Kidney (tissue), 14 donors: ENCODE measurements around the gene IPO8. TPM values are rescaled to one million over a fixed set of nuclear protein-coding genes. Genes with fewer than 3 reads are reported as not detected.

Experiments
- DNase-seq, 5 donors: peaks; one replicate each; pipeline ENCODE4 v3.0.0-alpha.2; 2013 to 2020
- FAIRE-seq: peaks from 2 replicates; lab custom pipeline; 2012; peaks lifted over from hg19 to GRCh38; lab: Jason Lieb, UNC
- H3K27ac ChIP-seq, 2 donors: one replicate each; pipeline ENCODE4 v1.7.0; 2013; ENCODE audit warnings: low read depth in 2 of 2, low read length in 2 of 2, inconsistent platforms in 1 of 2
- H3K27me3 ChIP-seq: one replicate; pipeline ENCODE4 v1.7.1; 2013; ENCODE audit warnings: low read length, inconsistent platforms; ENCODE audit not compliant: control insufficient read depth, insufficient read depth
- H3K36me3 ChIP-seq, 3 donors: one replicate each; pipeline versions ENCODE4 v1.7.0 to v1.7.1; 2013; ENCODE audit warnings: low read length in 3 of 3, control low read depth in 1 of 3, inconsistent platforms in 1 of 3; ENCODE audit not compliant: insufficient read depth in 3 of 3, control insufficient read depth in 2 of 3
- H3K4me1 ChIP-seq, 3 donors: one replicate each; pipeline versions ENCODE4 v1.7.0 to v1.7.1; 2013; ENCODE audit warnings: low read length in 3 of 3, inconsistent platforms in 1 of 3, low read depth in 1 of 3; ENCODE audit not compliant: control insufficient read depth in 2 of 3, insufficient read depth in 2 of 3
- H3K4me3 ChIP-seq, 3 donors: one replicate each; pipeline versions ENCODE4 v1.7.0 to v1.8.1; 2013; ENCODE audit warnings: low read length in 3 of 3, control low read depth in 1 of 3, inconsistent platforms in 1 of 3
- H3K9ac ChIP-seq, 3 donors: one replicate each; pipeline versions ENCODE4 v1.7.0 to v1.7.1; 2013; ENCODE audit warnings: low read length in 3 of 3, control low read depth in 1 of 3, inconsistent platforms in 1 of 3
- H3K9me3 ChIP-seq, 3 donors: one replicate each; pipeline versions ENCODE4 v1.7.0 to v1.7.1; 2013; ENCODE audit warnings: low read length in 3 of 3, control low read depth in 1 of 3, inconsistent platforms in 1 of 3; ENCODE audit not compliant: control insufficient read depth in 2 of 3, insufficient read depth in 1 of 3
- intact Hi-C: fragments of 100-400 bp; cut with DNase I; formaldehyde crosslinking; loops from one replicate; pipeline ENCODE4 v1.11.1; 2022
- polyA plus RNA-seq: library from polyadenylated mRNA; stranded (reverse); fragments of 350-450 nt; fragmentation: Illumina TruSeq; extraction: RNeasy Lipid Tissue Mini Kit (QIAGEN cat#74804); gene quantifications from one replicate; pipeline ENCODE4 v1.2.3, GENCODE V29; 2014; ENCODE audit warnings: low read depth, low replicate concordance; ENCODE audit not compliant: insufficient read depth
- total RNA-seq: library from RNA; stranded (reverse); fragmentation: NEBNext Ultra II Directional; extraction: Animal tissue kit (Norgen Biotek cat#: 25700); gene quantifications from one replicate; pipeline ENCODE4 v1.2.1, GENCODE V29; 2021
- TF ChIP-seq, protein P1 (sequence below): IDR thresholded peaks from 3 replicates; pipeline ENCODE4 v1.5.1; 2012; ENCODE audit warnings: mild to moderate bottlenecking, moderate library complexity, borderline replicate concordance; ENCODE audit not compliant: insufficient read depth; ENCODE audit errors: extremely low read depth
- donor health status: control.
- donor health status: control.
- donor health status: control.
- donor health status: control.
- donor health status: control.
- donor health status: DM: yes; HTN: yes; CAD: no.
- donor health status: Normal renal cell carcinoma (clear cell type).

IPO8 gene
- total and polyA plus RNA-seq, 2 donors from 2014 or later, result 19.5 to 63.3 TPM

- Histone ChIP-seq H3K36me3 (peaks cover under 1 to 12% (median 2%) of the 10 kb centered on the region in 3 donors), H3K27me3 (no peaks in the 10 kb centered on the region), H3K4me3 (no peak overlapping the region), H3K27ac (no peak overlapping the region), H3K4me1 (no peaks in the 10 kb centered on the region), H3K9ac (no peak overlapping the region), H3K9me3 (no peaks in the 10 kb centered on the region)
- FAIRE-seq, result no peak
- TF ChIP-seq, protein P1, sequence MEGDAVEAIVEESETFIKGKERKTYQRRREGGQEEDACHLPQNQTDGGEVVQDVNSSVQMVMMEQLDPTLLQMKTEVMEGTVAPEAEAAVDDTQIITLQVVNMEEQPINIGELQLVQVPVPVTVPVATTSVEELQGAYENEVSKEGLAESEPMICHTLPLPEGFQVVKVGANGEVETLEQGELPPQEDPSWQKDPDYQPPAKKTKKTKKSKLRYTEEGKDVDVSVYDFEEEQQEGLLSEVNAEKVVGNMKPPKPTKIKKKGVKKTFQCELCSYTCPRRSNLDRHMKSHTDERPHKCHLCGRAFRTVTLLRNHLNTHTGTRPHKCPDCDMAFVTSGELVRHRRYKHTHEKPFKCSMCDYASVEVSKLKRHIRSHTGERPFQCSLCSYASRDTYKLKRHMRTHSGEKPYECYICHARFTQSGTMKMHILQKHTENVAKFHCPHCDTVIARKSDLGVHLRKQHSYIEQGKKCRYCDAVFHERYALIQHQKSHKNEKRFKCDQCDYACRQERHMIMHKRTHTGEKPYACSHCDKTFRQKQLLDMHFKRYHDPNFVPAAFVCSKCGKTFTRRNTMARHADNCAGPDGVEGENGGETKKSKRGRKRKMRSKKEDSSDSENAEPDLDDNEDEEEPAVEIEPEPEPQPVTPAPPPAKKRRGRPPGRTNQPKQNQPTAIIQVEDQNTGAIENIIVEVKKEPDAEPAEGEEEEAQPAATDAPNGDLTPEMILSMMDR, result no peak
- intact Hi-C loops, result no loop called here
- DNase-seq, result no peak
These were observed 43.5 kb downstream of the IPO8 start for GRCh38 chr12:30652034-30652696.

DNA sequence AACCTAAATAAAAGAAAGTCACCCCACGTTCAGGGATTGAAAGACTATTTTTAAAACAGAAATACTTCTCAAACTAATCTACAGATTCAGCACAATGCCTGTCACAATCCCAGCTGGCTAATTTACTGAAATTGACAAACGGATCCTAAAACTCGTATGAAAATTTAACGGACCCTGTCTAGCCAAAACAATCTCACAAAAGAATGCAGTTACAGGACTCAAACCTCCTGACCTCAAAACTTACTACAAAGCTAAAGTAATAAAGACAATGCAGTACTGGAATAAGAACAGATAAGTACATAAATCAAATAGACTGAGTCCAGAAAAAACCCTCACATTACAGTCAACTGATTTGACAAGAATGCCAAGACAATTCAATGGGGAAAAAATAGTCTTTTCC, 48.8 kb downstream of the IPO8 start:
- Histone ChIP-seq H3K4me3 (no peak overlapping the region), H3K4me1 (no peaks in the 10 kb centered on the region), H3K27me3 (no peaks in the 10 kb centered on the region), H3K27ac (no peak overlapping the region), H3K36me3 (peaks cover 0 to 12% (median 2%) of the 10 kb centered on the region in 3 donors), H3K9me3 (no peaks in the 10 kb centered on the region), H3K9ac (no peak overlapping the region)
- TF ChIP-seq, protein P1, result no peak
- DNase-seq, result peak in 2 of 5 donors; percentile 8 to 18
- FAIRE-seq, result no peak
- intact Hi-C loops, result no loop called here

DNA sequence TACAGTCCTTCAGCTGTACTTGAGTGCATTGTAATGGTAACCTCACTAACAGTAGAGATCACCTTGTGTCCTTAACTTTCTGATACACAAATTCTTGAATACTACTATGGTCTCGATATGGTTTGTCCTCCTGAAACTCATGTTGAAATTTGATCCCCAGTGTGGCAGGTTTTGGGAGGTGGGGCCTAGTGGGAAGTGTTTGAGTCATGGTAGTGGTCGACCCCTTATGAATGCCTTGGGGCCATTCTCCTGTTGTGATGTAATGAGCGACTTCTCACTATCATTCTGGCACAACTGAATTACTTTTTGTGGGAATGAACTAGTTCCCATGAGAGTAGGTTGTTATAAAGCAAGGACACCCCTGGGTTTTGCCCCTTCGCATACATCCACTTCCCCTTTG, 52.3 kb downstream of the IPO8 start:
- Histone ChIP-seq H3K9ac (no peak overlapping the region), H3K4me1 (no peaks in the 10 kb centered on the region), H3K36me3 (peaks cover 2 to 12% (median 3%) of the 10 kb centered on the region in 3 donors), H3K4me3 (no peak overlapping the region), H3K9me3 (no peaks in the 10 kb centered on the region), H3K27ac (no peak overlapping the region), H3K27me3 (no peaks in the 10 kb centered on the region)
- TF ChIP-seq, protein P1, result no peak
- intact Hi-C loops, result no loop called here
- no peak for DNase-seq
- FAIRE-seq, result no peak
